Endothelial cell of umbilical vein (primary cell): ENCODE data around the gene ADGRG4. TPM values are rescaled to one million over a fixed set of nuclear protein-coding genes. Genes with fewer than 3 reads are reported as not detected.

Experiments
- BruUV-seq: library from RNA; stranded (reverse); fragments of 400-500 nt; replicated peaks from 2 replicates; lab custom pipeline; 2021; lab: Mats Ljungman, UMichigan
- CTCF ChIA-PET: fragments of 300-600, 350-600 bp; sonication (Branson Sonifier 250); formaldehyde crosslinking; loops from one replicate; lab custom pipeline; 2021; ENCODE audit warnings: antibody characterized with exemption, inconsistent platforms; lab: Charles Lee
- POLR2A ChIA-PET: fragments of 300-600, 350-600 bp; sonication (Branson Sonifier 250); formaldehyde crosslinking; loops from one replicate; lab custom pipeline; 2021; ENCODE audit warnings: antibody characterized with exemption, inconsistent platforms; lab: Charles Lee
- DNase-seq: peaks from one replicate; pipeline ENCODE4 v3.0.0-alpha.2; 2011; ENCODE audit warnings: low read depth, low spot score
- FAIRE-seq: peaks from 2 replicates; lab custom pipeline; 2011; peaks lifted over from hg19 to GRCh38; lab: Jason Lieb, UNC
- H2AFZ ChIP-seq: 2 replicates; pipeline ENCODE4 v1.6.0; 2012; ENCODE audit warnings: low read depth, low read length, control low read depth, inconsistent platforms
- H3K27ac ChIP-seq: 2 replicates; pipeline ENCODE4 v1.5.1; 2011; ENCODE audit warnings: low read depth, mild to moderate bottlenecking, control low read depth, low read length, moderate library complexity; ENCODE audit not compliant: insufficient read depth
- H3K27me3 ChIP-seq, 2 experiments: 2 replicates each; pipeline versions ENCODE4 v1.6.0 to v1.6.1; 2011; ENCODE audit warnings: low read length in 2 of 2, mixed read lengths in 1 of 2; ENCODE audit not compliant: control insufficient read depth in 2 of 2, insufficient read depth in 2 of 2
- H3K36me3 ChIP-seq, 2 experiments: 2 replicates in 1 of 2; 3 replicates in 1 of 2; pipeline ENCODE4 v1.5.1; 2011; ENCODE audit warnings: low read length in 2 of 2, mild to moderate bottlenecking in 1 of 2, moderate library complexity in 1 of 2; ENCODE audit not compliant: control insufficient read depth in 2 of 2, insufficient read depth in 2 of 2; ENCODE audit errors: extremely low read depth in 1 of 2
- H3K4me1 ChIP-seq: 3 replicates; pipeline ENCODE4 v1.5.1; 2011; ENCODE audit warnings: mild to moderate bottlenecking, low read length; ENCODE audit not compliant: control insufficient read depth, insufficient read depth; ENCODE audit errors: extremely low read depth
- H3K4me2 ChIP-seq: 2 replicates; pipeline ENCODE4 v1.6.1; 2011; ENCODE audit warnings: low read length, control low read depth, mixed read lengths; ENCODE audit not compliant: insufficient read depth
- H3K4me3 ChIP-seq, 3 experiments: fragments of 200-600 bp in 1 of 3; sonication (generic), shearing (Covaris generic) in 1 of 3; replicated peaks in 1 of 3; 2 replicates each; pipeline ENCODE4 v1.5.1; 2011 to 2016; ENCODE audit warnings: control low read depth in 3 of 3, low read length in 3 of 3, mild to moderate bottlenecking in 2 of 3, inconsistent platforms in 1 of 3, low read depth in 1 of 3, moderate library complexity in 1 of 3; ENCODE audit not compliant: insufficient read depth in 1 of 3
- H3K79me2 ChIP-seq: 2 replicates; pipeline ENCODE4 v1.6.0; 2012; ENCODE audit warnings: low read length, inconsistent platforms; ENCODE audit not compliant: control insufficient read depth, insufficient read depth
- H3K9ac ChIP-seq: replicated peaks from 2 replicates; pipeline ENCODE3; 2011; ENCODE audit warnings: low read length, control low read depth; ENCODE audit not compliant: insufficient read depth; ENCODE audit errors: extremely low read depth
- H3K9me1 ChIP-seq: replicated peaks from 3 replicates; pipeline ENCODE4 v1.6.0; 2011; ENCODE audit warnings: mild to moderate bottlenecking, low read length; ENCODE audit not compliant: control insufficient read depth, insufficient read depth; ENCODE audit errors: extremely low read depth
- H3K9me3 ChIP-seq: replicated peaks from 2 replicates; pipeline ENCODE4 v1.5.1; 2012; ENCODE audit warnings: low read length, inconsistent platforms; ENCODE audit not compliant: control insufficient read depth, insufficient read depth
- H4K20me1 ChIP-seq: replicated peaks from 2 replicates; pipeline ENCODE3; 2011; ENCODE audit warnings: mild to moderate bottlenecking, low read length; ENCODE audit not compliant: control insufficient read depth, insufficient read depth; ENCODE audit errors: extremely low read depth
- CTCF ChIP-seq, 2 donors: IDR thresholded peaks; 1 replicate in 1 of 2; 2 replicates in 1 of 2; pipeline ENCODE4 v1.5.1; 2011; ENCODE audit warnings: low read length in 2 of 2, mild to moderate bottlenecking in 2 of 2, moderate library complexity in 2 of 2, control low read depth in 1 of 2, inconsistent platforms in 1 of 2, low read depth in 1 of 2; ENCODE audit not compliant: insufficient read depth in 1 of 2; ENCODE audit errors: extremely low read depth in 1 of 2
- EZH2 ChIP-seq: IDR thresholded peaks from 2 replicates; pipeline ENCODE4 v1.6.1; 2012; ENCODE audit warnings: borderline replicate concordance, low read depth, mild to moderate bottlenecking, moderate library complexity, low read length, inconsistent platforms; ENCODE audit not compliant: severe bottlenecking
- FOS ChIP-seq: IDR thresholded peaks from 2 replicates; pipeline ENCODE4 v1.6.1; 2011; ENCODE audit warnings: mild to moderate bottlenecking, low read length, moderate library complexity, borderline replicate concordance; ENCODE audit not compliant: insufficient read depth
- GATA2 ChIP-seq: IDR thresholded peaks from 2 replicates; pipeline ENCODE4 v1.7.0; 2011; ENCODE audit warnings: low read depth, mild to moderate bottlenecking, moderate library complexity, mixed read lengths, low read length; ENCODE audit not compliant: insufficient read length, insufficient read depth
- JUN ChIP-seq: IDR thresholded peaks from 2 replicates; pipeline ENCODE4 v1.6.1; 2011; ENCODE audit warnings: borderline replicate concordance, low read depth; ENCODE audit not compliant: insufficient read length, insufficient read depth
- MAX ChIP-seq: IDR thresholded peaks from 2 replicates; pipeline ENCODE4 v1.6.1; 2011; ENCODE audit not compliant: insufficient read depth, insufficient read length
- MYC ChIP-seq: IDR thresholded peaks from one replicate; pipeline ENCODE4 v1.6.1; 2011; ENCODE audit warnings: mild to moderate bottlenecking, low read depth, low read length
- POLR2A ChIP-seq: IDR thresholded peaks from 2 replicates; pipeline ENCODE4 v1.6.1; 2012; ENCODE audit warnings: low read depth, mild to moderate bottlenecking, control low read depth, low read length
- POLR2AphosphoS5 ChIP-seq: IDR thresholded peaks from 2 replicates; pipeline ENCODE4 v1.6.1; 2012; ENCODE audit warnings: low read depth, mild to moderate bottlenecking, control low read depth, low read length, moderate library complexity; ENCODE audit not compliant: insufficient read depth
- dilution Hi-C: fragments of 300-500 bp; cut with MboI; formaldehyde crosslinking; loops from one replicate; pipeline ENCODE4 v1.15.0; 2019; ENCODE audit warnings: low sequenced_read_pairs; ENCODE audit not compliant: extremely low pct_ligation_motif_present
- intact Hi-C: fragments of 100-400 bp; cut with micrococcal nuclease; formaldehyde crosslinking; loops from one replicate; pipeline ENCODE4 v1.10.0; 2022
- polyA plus RNA-seq, 4 experiments: library from polyadenylated mRNA; depleted of rRNA in 3 of 4; stranded (reverse) in 3 of 4; unstranded in 1 of 4; fragments of >200 nt; gene quantifications; 2 replicates each; pipeline versions ENCODE4 v1.2.1 to v1.2.3, GENCODE V29; 2011 to 2012; ENCODE audit warnings: missing spikeins in 1 of 4
- total RNA-seq: library from RNA; stranded (reverse); gene quantifications from 2 replicates; pipeline ENCODE4 v1.2.3, GENCODE V29; 2021

Gene ADGRG4
- total and polyA plus RNA-seq, 2 donors (not counting 3 experiments of a cell fraction or from before 2014, with no cell fraction given) = 0.04 to 0.08 TPM

- Histone ChIP-seq H4K20me1 (no peaks in the 10 kb centered on the region), H3K36me3 (no peaks in the 10 kb centered on the region), H3K27me3 (no peaks in the 10 kb centered on the region), H3K9ac (no peak overlapping the region), H3K4me3 (no peak overlapping the region), H3K9me3 (no peaks in the 10 kb centered on the region), H3K79me2 (no peaks in the 10 kb centered on the region), H3K27ac (no peak overlapping the region), H3K4me2 (no peak overlapping the region), H2AFZ (no peak overlapping the region), H3K9me1 (no peaks in the 10 kb centered on the region), H3K4me1 (peaks cover 23% of the 10 kb centered on the region)
- POLR2A ChIA-PET = no interaction called here
- dilution Hi-C loops = no loop called here
- DNase-seq = no peak
- CTCF ChIA-PET = interaction anchor here (0.9 to 3.1 kb wide), 5 partner anchors 16 to 239 kb away, joined by 3 to 15 read pairs (median 5); no protein-coding TSS in a partner anchor
- intact Hi-C loops = loop anchor here (5.0 to 10.0 kb wide), 2 partner anchors 120 to 742 kb away; partner anchors contain the start of genes FHL1 and INTS6L
- TF ChIP-seq POLR2AphosphoS5 (no peak), EZH2 (no peak), CTCF (IDR thresholded peaks at IDR 0.05; ENCODE audit: extremely low read depth in 1 of 2, insufficient read depth in 1 of 2, low read depth in 1 of 2, low read length in 2 of 2) (no peak), MAX (no peak), FOS (no peak), POLR2A (no peak), MYC (no peak), GATA2 (no peak), JUN (no peak)
- peak; percentile 33 for FAIRE-seq
- BruUV-seq = no TSS peak
Measured at GRCh38 chrX:136266828-136267227, 33.9 kb upstream of the ADGRG4 start.
